ENCODE measurements around the gene MISP. TPM values are rescaled to one million over a fixed set of nuclear protein-coding genes. Genes with fewer than 3 reads are reported as not detected.

The MISP gene
- total and polyA plus RNA-seq, 2 experiments from 2014 or later = 43.7 to 50.9 TPM

DNA sequence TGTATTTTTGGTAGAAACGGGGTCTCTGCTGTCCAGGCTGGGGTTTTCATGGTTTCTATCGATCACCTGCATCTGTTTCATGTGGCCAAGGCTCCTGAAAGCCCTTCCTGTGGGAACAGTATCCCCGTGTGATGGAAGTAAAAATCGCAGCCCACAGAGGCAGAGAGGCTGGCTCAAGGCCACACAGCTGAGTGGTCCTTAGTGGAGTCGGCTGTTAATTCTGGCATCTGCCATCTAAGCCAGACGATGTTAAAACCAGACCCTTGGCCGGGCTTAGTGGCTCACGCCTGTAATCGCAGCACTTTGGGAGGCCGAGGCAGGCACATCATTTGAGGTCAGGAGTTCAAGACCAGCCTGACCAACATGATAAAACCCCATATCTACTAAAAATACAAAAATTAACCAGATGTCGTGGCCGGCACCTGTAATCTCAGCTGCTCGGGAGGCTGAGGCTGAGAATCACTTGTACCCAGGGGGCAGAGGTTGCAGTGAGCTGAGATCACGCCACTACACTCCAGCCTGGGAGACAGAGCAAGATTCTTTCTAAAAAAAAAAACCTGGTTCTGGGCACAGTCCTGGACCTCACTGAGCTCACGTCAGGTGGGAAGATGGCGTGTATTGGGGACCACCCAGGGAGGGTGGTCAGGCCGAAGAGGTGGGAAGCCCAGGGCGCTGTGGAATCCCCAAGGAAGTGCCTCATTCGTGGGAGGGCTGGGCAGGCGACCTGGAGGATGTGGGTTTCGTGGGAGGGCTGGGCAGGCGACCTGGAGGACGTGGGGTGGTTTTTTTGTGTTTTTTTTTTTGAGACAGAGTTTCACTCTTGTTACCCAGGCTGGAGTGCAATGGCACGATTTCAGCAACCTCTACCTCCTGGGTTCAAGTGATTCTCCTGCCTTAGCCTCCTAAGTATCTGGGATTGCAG, 18.5 kb upstream of the MISP start:
- Histone ChIP-seq H4K20me1 (ENCODE audit: insufficient read depth, poor library complexity, severe bottlenecking) (no peaks in the 10 kb centered on the region), H2AFZ (no peak overlapping the region), H3K27me3 (no peaks in the 10 kb centered on the region), H3K9me2 (replicated peaks; ENCODE audit: insufficient read depth) (no peaks in the 10 kb centered on the region), H3K4me2 (no peak overlapping the region), H3K4me1 (ENCODE audit: insufficient read depth) (no peaks in the 10 kb centered on the region), H3K27ac (no peak overlapping the region), H3K79me2 (no peaks in the 10 kb centered on the region), H3K36me3 (replicated peaks; ENCODE audit: insufficient read depth, low read depth) (no peaks in the 10 kb centered on the region), H3K9me3 (ENCODE audit: low read depth) (no peaks in the 10 kb centered on the region), H3K4me3 (no peak overlapping the region)
- 89% methylated on average over 22 of the region's 24 CpGs for WGBS (ENCODE audit: low lambda C conversion rate, missing lambda C conversion rate)
- TF ChIP-seq EZH2 (IDR thresholded peaks at IDR 0.05; ENCODE audit: borderline replicate concordance) (no peak), EZH2phosphoT487 (IDR thresholded peaks at IDR 0.05; ENCODE audit: low read depth, severe bottlenecking, unreplicated experiment) (no peak)
- TF ChIP-seq, protein P1, sequence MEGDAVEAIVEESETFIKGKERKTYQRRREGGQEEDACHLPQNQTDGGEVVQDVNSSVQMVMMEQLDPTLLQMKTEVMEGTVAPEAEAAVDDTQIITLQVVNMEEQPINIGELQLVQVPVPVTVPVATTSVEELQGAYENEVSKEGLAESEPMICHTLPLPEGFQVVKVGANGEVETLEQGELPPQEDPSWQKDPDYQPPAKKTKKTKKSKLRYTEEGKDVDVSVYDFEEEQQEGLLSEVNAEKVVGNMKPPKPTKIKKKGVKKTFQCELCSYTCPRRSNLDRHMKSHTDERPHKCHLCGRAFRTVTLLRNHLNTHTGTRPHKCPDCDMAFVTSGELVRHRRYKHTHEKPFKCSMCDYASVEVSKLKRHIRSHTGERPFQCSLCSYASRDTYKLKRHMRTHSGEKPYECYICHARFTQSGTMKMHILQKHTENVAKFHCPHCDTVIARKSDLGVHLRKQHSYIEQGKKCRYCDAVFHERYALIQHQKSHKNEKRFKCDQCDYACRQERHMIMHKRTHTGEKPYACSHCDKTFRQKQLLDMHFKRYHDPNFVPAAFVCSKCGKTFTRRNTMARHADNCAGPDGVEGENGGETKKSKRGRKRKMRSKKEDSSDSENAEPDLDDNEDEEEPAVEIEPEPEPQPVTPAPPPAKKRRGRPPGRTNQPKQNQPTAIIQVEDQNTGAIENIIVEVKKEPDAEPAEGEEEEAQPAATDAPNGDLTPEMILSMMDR (IDR thresholded peaks at IDR 0.05; ENCODE audit: poor library complexity) = no peak
- DNase-seq (ENCODE audit: low spot score) = no peak

DNA sequence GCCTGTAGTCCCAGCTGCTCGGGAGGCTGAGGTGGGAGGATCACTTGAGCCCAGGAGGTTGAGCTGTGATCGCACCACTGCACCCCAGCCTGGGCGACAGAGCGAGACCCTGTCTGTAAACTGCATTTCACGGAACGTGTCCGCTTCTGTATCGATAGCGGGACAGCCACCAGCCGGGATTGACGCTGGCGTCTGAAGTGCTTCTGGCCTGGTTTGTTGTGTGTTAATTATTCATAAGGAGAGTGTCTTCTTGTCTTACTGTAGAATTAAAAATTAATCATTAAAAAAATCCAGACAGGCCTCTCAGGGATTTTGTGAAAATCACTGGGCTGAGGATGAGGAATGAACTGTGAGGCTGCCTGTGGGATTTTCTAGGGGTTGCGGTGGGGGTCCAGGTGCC, 16.2 kb upstream of the MISP start:
- no peaks in the 10 kb centered on the region for H3K79me2 ChIP-seq
- TF ChIP-seq, protein P1 (IDR thresholded peaks at IDR 0.05; ENCODE audit: poor library complexity) = no peak
- TF ChIP-seq EZH2 (IDR thresholded peaks at IDR 0.05; ENCODE audit: borderline replicate concordance) (no peak), EZH2phosphoT487 (IDR thresholded peaks at IDR 0.05; ENCODE audit: low read depth, severe bottlenecking, unreplicated experiment) (no peak)
- WGBS (ENCODE audit: low lambda C conversion rate, missing lambda C conversion rate) = 89% methylated on average over 13 of the region's 13 CpGs
- no peak overlapping the region for H2AFZ ChIP-seq
- peaks cover 11% of the 10 kb centered on the region for H3K4me1 ChIP-seq (ENCODE audit: insufficient read depth)
- DNase-seq (ENCODE audit: low spot score) = no peak
- H3K9me3 ChIP-seq (ENCODE audit: low read depth) = no peaks in the 10 kb centered on the region
- H3K4me2 ChIP-seq = no peak overlapping the region
- H3K27ac ChIP-seq = no peak overlapping the region
- no peaks in the 10 kb centered on the region for H4K20me1 ChIP-seq (ENCODE audit: insufficient read depth, poor library complexity, severe bottlenecking)
- H3K4me3 ChIP-seq = no peak overlapping the region
- no peaks in the 10 kb centered on the region for H3K36me3 ChIP-seq (replicated peaks; ENCODE audit: insufficient read depth, low read depth)
- no peaks in the 10 kb centered on the region for H3K9me2 ChIP-seq (replicated peaks; ENCODE audit: insufficient read depth)
- H3K27me3 ChIP-seq = no peaks in the 10 kb centered on the region

DNA sequence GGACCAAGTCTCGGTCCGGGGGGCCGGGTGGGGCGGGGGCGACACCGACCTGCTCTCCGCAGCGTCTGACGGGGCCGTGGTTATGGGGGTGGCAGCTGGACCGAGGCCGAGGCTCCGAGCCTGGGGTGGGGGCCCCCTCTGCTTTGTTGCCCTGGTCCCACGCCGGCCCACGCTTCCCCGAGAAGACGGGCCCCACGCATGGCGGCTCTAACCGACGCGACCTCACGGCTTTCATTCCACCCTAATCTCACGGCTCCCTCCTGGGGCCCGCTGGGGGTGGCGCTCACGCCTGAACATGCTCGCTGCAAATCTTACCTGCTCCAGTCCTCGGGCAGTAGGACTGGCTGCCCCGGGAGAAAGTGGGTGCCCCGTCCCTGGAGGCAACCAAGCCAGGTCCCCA, 14.8 kb upstream of the MISP start:
- Histone ChIP-seq H3K4me3 (no peak overlapping the region), H3K27ac (no peak overlapping the region), H4K20me1 (ENCODE audit: insufficient read depth, poor library complexity, severe bottlenecking) (no peaks in the 10 kb centered on the region), H2AFZ (no peak overlapping the region), H3K36me3 (replicated peaks; ENCODE audit: insufficient read depth, low read depth) (no peaks in the 10 kb centered on the region), H3K9me3 (ENCODE audit: low read depth) (no peaks in the 10 kb centered on the region), H3K4me1 (ENCODE audit: insufficient read depth) (peaks cover 11% of the 10 kb centered on the region), H3K9me2 (replicated peaks; ENCODE audit: insufficient read depth) (no peaks in the 10 kb centered on the region), H3K4me2 (no peak overlapping the region), H3K79me2 (no peaks in the 10 kb centered on the region), H3K27me3 (no peaks in the 10 kb centered on the region)
- DNase-seq (ENCODE audit: low spot score) = no peak
- no peak for TF ChIP-seq EZH2phosphoT487 (IDR thresholded peaks at IDR 0.05; ENCODE audit: low read depth, severe bottlenecking, unreplicated experiment)
- TF ChIP-seq EZH2 (IDR thresholded peaks at IDR 0.05; ENCODE audit: borderline replicate concordance) = no peak
- TF ChIP-seq, protein P1 (IDR thresholded peaks at IDR 0.05; ENCODE audit: poor library complexity) = no peak
- WGBS (ENCODE audit: low lambda C conversion rate, missing lambda C conversion rate) = 98% methylated on average over 8 of the region's 32 CpGs

Data from hepatocyte (in vitro differentiated cells).